ENCODE data around the gene VILL.
"Not testable (repeated sequence)": the region's sequence is repeated elsewhere in the genome, so short reads cannot be mapped to it uniquely, and the experiment has no call there.

VILL gene

GRCh38 chr3:37963016-37963415 lies 27.6 kb upstream of the VILL start:
- H3K4me3 ChIP-seq (ENCODE audit: low read depth, low read length) = no peak overlapping the region

GRCh38 chr3:37963635-37964034 lies 27.0 kb upstream of the VILL start:
- no peak overlapping the region for H3K4me3 ChIP-seq (ENCODE audit: low read depth, low read length)

DNA sequence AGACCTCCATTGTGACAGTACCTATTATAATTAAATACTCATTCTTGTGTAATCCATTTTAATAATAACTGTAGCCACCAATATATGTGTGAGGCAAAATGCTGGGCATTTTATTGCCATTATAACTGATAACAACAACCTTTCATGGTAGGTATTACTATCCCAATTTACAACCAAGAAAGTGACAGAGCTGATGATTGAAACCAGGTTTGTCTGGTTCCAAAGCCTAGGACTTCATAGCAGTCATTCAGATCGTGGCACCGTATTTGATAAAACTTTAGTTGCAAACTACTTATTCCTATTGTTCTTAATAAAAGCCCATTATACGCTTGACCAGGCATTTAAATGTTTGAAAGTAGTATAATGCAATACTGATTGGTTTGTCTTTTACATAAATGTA lies 26.4 kb upstream of the VILL start:
- H3K4me3 ChIP-seq (ENCODE audit: low read depth, low read length) = no peak overlapping the region

DNA sequence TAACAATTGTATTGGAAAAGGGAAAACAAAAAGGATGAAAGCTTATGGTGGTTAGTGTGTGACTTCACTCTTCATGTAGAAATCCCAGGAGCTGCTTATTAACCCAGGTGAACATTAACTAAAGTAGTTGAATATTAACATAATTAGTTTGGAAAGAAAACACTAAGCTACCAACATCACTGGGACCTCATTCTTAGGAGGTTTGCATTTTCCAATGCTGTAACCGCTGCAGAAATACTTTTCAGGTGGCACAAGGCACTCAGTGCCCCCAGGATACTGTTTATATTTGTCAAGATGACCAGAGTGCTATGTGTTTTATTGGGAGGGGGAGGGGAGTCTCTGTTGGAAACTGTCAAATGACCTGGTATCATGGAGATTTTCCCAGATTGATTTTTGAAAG lies 25.9 kb upstream of the VILL start:
- H3K4me3 ChIP-seq (ENCODE audit: low read depth, low read length) = no peak overlapping the region

GRCh38 chr3:37967260-37967881 lies 23.2 kb upstream of the VILL start:
- H3K4me3 ChIP-seq (ENCODE audit: low read depth, low read length) = no peak overlapping the region

DNA sequence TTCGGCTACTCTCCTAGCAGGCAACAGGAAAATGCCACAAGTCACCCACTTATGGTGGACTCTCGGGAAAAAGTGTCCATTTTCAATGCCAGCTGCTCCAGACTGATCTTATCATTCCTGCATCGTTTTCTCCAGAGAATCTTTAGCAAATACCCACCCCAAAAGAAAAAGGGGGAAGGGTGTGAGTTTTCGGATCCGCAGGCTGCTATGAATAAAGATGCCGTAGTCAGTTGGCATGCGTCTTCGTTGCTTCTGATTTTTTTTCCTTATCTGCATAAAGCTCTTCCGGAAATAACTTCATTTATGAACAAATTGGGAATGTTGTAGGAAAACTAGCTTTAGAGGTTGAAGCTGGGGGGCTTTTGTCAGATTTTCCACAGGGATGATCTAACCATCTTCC lies 22.4 kb upstream of the VILL start:
- no peak overlapping the region for H3K4me3 ChIP-seq (ENCODE audit: low read depth, low read length)

GRCh38 chr3:37968813-37969595 lies 21.6 kb upstream of the VILL start:
- H3K4me3 ChIP-seq (ENCODE audit: low read depth, low read length) = no peak overlapping the region

DNA sequence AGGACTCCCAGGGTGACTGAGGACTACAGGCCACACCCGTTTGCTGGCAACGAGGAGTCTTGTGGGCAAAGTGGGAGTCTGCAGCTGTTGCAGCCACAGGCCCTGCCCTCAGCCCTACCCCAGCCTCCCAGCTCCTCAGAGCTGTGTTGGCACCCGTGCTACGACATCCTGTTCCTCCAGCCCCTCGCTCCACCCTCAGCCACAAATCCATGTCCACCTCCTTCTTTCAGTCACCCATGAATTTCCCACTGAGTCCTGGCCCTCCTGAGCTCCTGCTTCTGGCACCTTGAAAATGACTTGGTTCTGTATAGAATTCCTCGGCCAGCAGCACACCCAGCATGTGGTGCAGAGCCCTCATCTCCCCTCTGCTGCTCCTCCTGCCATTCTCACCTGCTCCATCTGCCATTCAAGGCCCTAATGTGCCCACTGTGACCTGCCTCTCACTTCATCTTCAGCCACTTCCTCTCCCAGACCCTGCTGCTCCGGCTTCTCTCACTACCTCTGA lies 20.9 kb upstream of the VILL start:
- H3K4me3 ChIP-seq (ENCODE audit: low read depth, low read length) = no peak overlapping the region

DNA sequence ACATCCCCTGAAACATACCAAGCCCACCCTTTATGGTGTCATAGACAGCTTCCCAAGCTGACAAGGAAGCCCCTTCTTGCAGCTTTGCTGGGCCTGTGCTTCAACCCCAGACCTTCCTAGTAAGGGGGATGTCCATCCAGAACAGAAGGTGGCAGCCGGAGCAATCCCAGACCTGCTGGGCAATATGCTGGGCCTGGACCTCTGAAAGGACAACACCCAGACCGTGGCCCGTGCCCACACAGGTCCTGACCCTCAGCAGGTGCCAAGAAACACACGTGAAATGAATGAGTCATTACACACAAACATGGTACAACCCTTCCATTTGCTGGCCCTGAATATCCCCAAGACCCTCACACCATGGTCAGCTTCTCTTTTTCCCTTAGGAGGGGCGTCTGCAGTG lies 19.8 kb upstream of the VILL start:
- H3K4me3 ChIP-seq (ENCODE audit: low read depth, low read length) = no peak overlapping the region

DNA sequence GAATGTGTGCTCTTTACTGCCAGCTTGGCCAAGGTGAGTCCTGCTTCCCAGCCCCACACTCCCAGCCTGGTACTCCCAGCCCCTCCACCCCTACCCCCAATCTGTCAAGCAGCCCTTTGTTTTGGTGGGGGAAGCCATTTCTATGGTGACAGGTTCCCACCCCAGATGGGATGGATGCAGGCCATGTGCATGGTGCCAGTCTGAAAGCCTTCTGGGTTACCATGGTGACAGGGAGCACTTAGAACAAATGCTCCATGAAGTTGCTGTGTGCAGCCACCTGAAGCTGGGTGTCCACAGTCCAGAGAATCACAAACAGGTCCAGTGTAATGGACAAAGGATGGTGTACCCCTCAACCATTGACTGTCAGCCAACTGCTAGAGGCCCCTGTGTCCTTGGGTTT lies 19.1 kb upstream of the VILL start:
- no peak overlapping the region for H3K4me3 ChIP-seq (ENCODE audit: low read depth, low read length)

DNA sequence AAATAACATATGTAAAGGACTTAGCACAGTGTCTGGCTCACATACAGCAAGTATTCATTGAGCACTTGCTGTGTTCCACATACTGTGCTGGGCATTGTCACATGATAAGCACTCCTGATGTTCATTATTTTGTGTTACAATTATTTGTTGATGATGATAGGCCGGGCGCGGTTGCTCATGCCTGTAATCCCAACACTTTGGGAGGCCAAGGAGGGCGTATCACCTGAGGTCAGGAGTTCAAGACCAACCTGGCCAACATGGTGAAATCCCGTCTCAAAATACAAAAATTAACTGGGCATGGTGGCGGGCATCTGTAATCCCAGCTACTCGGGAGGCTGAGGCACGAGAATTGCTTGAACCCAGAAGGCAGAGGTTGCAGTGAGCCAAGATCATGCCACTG lies 18.5 kb upstream of the VILL start:
- H3K4me3 ChIP-seq (ENCODE audit: low read depth, low read length) = not testable (repeated sequence)

- H3K4me3 ChIP-seq (ENCODE audit: low read depth, low read length) = no peak overlapping the region
Measured at GRCh38 chr3:37973246-37974054, 17.1 kb upstream of the VILL start.

DNA sequence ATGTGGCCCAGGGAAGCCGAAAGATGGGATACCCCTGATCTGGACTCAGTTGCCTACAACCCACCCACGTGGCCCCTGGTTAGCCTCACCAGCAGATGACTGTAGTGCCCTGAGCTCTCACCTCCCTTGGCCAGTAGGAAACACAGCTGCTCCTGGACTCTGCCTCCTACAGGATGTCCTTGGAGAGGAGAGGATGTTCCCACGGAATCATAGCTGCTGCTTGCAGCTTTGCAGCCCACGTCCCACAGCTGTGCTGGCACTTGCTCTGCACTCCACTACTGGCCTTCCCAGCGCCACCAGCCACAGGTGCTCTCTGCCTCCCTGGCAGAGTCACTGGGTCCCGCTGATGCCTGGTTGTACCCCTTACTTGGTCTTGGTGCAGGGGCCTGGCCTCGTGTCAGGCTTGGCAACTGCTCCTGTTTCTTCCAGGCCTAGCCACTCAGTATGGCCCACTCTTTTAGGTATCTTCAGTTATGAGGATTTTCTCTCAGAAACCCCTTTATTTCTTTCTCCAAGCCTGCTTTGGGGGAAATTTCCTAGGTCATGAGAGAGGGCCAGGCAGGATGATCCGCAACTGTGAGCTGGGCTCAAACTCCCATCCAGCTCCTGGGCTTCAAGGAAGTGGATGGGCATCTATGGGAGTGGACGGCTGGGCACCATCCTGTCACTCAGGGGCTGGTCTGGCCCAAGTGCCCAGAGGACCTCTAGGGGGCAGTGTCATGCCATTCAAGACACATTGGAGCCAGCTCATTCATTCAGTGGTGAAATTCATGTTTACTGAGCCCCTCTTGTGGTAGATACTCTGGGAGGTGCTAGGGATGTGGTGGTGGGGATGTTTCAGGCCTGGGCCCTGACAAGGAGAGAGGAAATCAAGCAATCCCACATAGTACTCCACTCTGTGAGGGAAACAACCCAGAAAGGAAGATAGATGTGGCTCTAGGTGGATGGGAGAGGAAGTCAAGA lies 16.2 kb upstream of the VILL start:
- no peak overlapping the region for H3K4me3 ChIP-seq (ENCODE audit: low read depth, low read length)

DNA sequence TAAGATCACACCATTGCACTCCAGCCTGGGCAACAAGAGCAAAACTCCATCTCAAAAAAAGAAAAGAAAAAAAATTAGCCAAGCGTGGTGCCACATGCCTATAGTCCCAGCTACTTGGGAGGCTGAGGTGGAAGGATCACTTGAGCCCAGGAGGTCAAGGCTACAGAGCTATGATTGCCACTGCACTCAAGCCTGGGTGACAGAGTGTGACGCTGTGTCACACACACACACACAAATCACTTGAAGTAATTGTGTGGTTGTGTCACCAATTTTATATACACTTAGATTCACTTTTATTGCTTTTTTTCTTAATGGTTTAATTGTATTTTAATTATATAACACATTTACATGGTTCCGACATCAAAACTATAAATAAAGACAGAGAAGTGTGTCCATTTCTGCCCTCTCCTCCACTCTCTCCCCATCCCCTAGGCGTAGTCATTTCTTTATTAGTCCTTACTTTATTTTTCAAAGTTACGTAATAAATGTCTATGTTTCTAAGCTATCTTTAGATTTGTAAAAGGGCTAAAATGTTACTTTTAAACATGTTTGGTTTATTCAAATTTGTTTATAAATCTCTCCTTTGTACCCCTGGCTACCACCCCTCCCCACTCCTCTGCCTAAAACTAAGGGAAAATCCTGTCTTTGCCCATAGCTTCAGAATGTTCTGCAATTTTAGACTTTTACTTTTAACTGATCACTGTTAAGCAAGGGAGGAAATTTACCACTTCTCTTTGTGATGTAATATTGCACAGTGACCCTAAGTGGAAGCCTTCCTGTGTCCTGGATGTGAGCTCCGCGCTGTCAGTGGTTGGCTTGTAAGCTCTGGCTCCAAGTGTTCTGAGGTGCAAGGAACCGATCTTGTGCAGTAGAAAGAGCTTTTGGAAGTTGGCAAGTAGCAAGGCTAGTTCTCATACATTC lies 10.8 kb upstream of the VILL start:
- no peak overlapping the region for H3K4me3 ChIP-seq (ENCODE audit: low read depth, low read length)

DNA sequence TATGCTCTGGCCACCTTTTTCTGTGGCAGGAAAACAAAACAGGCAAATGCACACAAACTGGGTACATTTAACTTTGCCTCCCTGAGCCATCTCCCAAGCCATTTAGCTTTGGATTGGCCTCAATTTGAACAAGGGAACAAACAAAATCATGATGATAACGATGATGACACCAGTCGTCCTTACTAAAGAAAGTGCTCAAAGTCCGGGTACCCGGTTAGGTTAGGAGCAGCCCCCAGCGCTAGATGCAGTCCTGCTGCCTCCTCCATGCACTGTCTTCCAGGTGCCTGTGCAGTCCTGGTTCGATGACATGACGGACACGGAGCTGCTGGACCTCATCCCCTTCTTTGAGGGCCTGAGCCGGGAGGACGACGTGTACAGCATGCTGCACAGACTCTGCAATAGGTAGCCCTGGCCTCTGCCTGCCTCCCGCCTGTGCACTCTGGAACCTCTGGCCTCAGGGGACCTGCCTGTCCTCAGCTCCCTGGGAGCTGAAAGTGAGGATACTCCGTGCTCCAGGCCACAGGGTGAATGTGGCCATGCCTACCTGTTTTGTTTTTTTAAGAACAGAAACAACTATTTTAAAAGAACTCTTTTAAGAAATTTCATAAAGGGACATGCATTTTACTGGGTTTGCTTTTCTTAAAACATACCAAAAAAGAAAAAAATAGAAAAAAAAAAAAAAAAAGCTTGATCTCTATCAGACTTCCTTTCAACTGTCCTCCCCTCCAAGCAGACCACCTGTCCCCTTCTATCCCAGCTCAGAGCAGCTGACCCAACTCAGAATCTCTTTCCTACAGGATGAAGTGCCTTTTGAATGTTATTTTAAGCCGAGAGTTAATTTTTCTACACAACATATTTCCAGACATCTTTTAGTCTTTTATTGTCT lies 9.9 kb upstream of the VILL start:
- H3K4me3 ChIP-seq (ENCODE audit: low read depth, low read length) = no peak overlapping the region

DNA sequence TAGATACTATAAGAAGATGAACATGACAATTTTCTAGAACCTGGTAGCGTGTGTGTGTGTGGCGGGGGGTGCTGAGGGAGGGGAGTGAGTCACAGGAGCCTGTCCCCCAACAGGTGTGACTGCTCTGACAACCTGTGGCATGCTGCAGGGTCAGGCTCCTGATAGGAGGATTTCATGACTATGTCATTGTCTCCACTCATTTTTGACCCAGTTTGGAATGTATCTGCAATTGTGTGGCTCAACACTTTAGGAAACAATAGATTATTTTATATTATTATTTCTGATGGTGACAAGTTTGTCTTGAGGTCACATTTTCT lies 9.3 kb upstream of the VILL start:
- H3K4me3 ChIP-seq (ENCODE audit: low read depth, low read length) = no peak overlapping the region

DNA sequence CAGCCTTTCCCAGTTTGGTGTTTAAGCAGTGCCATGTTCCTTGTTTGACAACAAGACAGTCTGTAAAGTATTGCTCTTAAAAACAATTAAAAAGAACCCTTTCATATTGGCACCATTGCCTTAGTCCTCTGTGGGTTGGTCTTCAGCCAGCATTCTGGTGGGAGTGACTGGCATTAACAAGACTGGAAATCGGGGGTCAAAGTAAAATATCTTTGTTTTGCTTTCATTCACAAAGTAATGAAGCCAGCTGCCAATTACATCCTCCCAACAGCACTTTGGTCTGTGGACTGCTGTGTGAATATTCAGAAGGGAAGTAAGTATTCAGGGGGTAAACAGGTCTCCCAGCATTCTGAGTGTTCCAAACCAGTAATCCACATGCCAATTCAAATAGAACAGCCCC lies 8.3 kb upstream of the VILL start:
- H3K4me3 ChIP-seq (ENCODE audit: low read depth, low read length) = no peak overlapping the region

DNA sequence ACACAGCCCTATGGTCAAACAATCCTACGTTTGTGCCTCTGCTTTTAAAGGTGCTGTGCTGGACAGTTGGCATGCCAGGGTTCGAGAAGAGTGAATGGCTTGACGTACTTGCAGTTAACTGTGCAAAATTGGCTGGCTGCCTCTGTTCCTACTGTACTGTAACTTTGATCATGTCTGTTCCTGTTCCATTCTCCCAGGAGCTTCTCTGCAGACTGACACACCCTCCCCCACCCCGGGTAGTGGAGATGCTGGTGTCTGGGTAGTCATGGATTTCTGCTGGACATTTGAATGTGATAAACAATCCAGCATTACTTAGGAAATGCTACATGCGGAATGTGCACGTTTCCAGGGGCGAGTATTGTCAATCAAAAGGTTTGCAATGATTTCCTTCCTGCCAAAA lies 6.5 kb upstream of the VILL start:
- H3K4me3 ChIP-seq (ENCODE audit: low read depth, low read length) = no peak overlapping the region

- no peak overlapping the region for H3K4me3 ChIP-seq (ENCODE audit: low read depth, low read length)
Measured at GRCh38 chr3:37984596-37984995, 6.0 kb upstream of the VILL start.
